Ishikawa (cell line): ENCODE measurements around the gene CABP4.

Experiments
- CEBPB ChIP-seq: IDR thresholded peaks from 2 replicates; pipeline ENCODE4 v1.6.1; 2012
- CREB1 ChIP-seq: IDR thresholded peaks from 2 replicates; pipeline ENCODE4 v1.6.1; 2012; ENCODE audit warnings: low read depth
- EGR1 ChIP-seq: IDR thresholded peaks from 2 replicates; pipeline ENCODE4 v1.6.1; 2012
- EP300 ChIP-seq: IDR thresholded peaks from 2 replicates; pipeline ENCODE4 v1.6.1; 2012; ENCODE audit warnings: borderline replicate concordance
- FOXM1 ChIP-seq: IDR thresholded peaks from 2 replicates; pipeline ENCODE4 v1.6.1; 2012; ENCODE audit warnings: low read depth, borderline replicate concordance
- NFIC ChIP-seq: IDR thresholded peaks from 2 replicates; pipeline ENCODE4 v1.6.1; 2012
- RAD21 ChIP-seq: IDR thresholded peaks from 2 replicates; pipeline ENCODE4 v1.6.1; 2012; ENCODE audit warnings: low read depth
- TAF1 ChIP-seq: IDR thresholded peaks from 2 replicates; pipeline ENCODE4 v1.6.1; 2012; ENCODE audit warnings: low read depth, mild to moderate bottlenecking
- TCF12 ChIP-seq: IDR thresholded peaks from 2 replicates; pipeline ENCODE4 v1.6.1; 2012; ENCODE audit warnings: low read depth
- TEAD4 ChIP-seq: IDR thresholded peaks from 2 replicates; pipeline ENCODE4 v1.6.1; 2012
- YY1 ChIP-seq: IDR thresholded peaks from 2 replicates; pipeline ENCODE4 v1.6.1; 2012; ENCODE audit warnings: low read depth
- ZBTB7A ChIP-seq: IDR thresholded peaks from 2 replicates; pipeline ENCODE4 v1.6.1; 2012; ENCODE audit warnings: low read depth
- TF ChIP-seq, protein P1 (sequence below): IDR thresholded peaks from 2 replicates; pipeline ENCODE4 v1.6.1; 2012; ENCODE audit warnings: low read depth, mild to moderate bottlenecking
- TF ChIP-seq, protein P2 (sequence below): IDR thresholded peaks from 2 replicates; pipeline ENCODE4 v1.6.1; 2012
- TF ChIP-seq, protein P3 (sequence below): IDR thresholded peaks from 2 replicates; pipeline ENCODE4 v1.6.1; 2012

Gene CABP4

GRCh38 chr11:67429038-67429668 is 26.0 kb upstream of the CABP4 start:
- TF ChIP-seq, protein P1, sequence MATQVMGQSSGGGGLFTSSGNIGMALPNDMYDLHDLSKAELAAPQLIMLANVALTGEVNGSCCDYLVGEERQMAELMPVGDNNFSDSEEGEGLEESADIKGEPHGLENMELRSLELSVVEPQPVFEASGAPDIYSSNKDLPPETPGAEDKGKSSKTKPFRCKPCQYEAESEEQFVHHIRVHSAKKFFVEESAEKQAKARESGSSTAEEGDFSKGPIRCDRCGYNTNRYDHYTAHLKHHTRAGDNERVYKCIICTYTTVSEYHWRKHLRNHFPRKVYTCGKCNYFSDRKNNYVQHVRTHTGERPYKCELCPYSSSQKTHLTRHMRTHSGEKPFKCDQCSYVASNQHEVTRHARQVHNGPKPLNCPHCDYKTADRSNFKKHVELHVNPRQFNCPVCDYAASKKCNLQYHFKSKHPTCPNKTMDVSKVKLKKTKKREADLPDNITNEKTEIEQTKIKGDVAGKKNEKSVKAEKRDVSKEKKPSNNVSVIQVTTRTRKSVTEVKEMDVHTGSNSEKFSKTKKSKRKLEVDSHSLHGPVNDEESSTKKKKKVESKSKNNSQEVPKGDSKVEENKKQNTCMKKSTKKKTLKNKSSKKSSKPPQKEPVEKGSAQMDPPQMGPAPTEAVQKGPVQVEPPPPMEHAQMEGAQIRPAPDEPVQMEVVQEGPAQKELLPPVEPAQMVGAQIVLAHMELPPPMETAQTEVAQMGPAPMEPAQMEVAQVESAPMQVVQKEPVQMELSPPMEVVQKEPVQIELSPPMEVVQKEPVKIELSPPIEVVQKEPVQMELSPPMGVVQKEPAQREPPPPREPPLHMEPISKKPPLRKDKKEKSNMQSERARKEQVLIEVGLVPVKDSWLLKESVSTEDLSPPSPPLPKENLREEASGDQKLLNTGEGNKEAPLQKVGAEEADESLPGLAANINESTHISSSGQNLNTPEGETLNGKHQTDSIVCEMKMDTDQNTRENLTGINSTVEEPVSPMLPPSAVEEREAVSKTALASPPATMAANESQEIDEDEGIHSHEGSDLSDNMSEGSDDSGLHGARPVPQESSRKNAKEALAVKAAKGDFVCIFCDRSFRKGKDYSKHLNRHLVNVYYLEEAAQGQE, result no peak
- TF ChIP-seq NFIC (no peak), FOXM1 (no peak), CEBPB (no peak), TEAD4 (no peak), EP300 (no peak), TAF1 (no peak), CREB1 (no peak), ZBTB7A (no peak), TCF12 (no peak), EGR1 (no peak), RAD21 (no peak), YY1 (no peak)
- TF ChIP-seq, protein P2, sequence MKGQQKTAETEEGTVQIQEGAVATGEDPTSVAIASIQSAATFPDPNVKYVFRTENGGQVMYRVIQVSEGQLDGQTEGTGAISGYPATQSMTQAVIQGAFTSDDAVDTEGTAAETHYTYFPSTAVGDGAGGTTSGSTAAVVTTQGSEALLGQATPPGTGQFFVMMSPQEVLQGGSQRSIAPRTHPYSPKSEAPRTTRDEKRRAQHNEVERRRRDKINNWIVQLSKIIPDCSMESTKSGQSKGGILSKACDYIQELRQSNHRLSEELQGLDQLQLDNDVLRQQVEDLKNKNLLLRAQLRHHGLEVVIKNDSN, result no peak
- TF ChIP-seq, protein P3, sequence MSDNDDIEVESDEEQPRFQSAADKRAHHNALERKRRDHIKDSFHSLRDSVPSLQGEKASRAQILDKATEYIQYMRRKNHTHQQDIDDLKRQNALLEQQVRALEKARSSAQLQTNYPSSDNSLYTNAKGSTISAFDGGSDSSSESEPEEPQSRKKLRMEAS, result no peak

DNA sequence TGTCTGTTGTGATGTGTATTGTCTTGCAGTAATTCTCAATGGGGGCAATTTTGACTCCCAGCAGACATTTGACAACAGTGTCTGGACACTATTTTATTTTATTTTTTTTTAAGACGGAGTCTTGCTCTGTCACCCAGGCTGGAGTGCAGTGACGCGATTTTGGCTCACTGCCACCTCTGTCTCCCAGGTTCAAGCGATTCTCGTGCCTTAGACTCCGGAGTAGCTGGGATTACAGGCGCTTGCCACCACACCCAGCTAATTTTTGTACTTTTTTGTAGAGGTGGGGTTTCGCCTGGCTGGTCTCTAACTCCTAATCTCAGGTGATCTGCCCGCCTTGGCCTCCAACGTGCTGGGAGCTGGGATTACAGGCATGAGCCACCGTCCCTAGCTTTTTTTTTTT is 25.4 kb upstream of the CABP4 start:
- TF ChIP-seq EGR1 (no peak), TEAD4 (no peak), CEBPB (no peak), TCF12 (no peak), EP300 (no peak), ZBTB7A (no peak), CREB1 (no peak), YY1 (no peak), FOXM1 (no peak), TAF1 (no peak), RAD21 (no peak)
- TF ChIP-seq, protein P2, result no peak
- TF ChIP-seq, protein P1, result no peak
- TF ChIP-seq, protein P3, result no peak

DNA sequence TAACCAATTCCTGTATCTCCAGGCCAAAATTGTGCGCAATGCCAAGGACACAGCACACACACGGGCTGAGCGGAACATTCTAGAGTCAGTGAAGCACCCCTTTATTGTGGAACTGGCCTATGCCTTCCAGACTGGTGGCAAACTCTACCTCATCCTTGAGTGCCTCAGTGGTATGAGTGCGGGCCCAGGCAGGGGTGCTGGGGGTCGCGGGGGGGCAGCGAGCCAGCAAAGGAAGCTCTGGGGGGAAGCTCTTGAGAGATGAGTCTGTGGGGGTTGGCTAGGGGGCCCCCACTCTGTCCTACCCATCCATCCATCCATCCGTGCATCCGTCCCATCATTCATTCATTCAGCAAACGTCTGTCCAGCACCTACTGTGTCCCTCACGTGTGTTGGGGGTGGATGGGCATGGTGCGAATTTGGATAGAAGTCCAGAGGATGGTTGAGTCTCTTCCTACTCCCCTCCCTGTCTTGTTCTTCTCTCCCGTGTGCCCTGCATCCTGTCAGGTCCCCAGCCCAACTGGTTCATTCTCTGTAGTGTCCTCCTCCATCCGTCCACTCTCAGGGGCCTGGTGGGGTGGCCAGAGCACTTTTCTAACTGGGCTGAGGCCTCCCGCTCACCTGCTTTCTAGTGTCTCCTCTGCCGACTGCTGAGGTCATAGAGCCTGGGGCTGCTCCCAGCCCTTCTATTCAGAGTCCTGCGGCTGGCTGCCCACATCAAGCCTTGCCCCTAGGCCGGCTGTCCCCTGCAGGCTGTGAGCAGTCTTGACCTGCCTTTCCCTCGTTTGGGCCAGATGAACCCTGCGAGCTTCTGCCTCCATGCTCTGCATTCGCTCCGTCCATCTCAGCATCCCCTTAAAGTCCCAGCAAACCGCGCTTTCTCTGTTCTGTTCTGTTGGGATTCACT is 23.6 kb upstream of the CABP4 start:
- TF ChIP-seq, protein P1, result no peak
- TF ChIP-seq CREB1 (no peak), TAF1 (no peak), EP300 (no peak), TCF12 (no peak), CEBPB (no peak), NFIC (no peak), RAD21 (no peak), EGR1 (no peak), TEAD4 (no peak), YY1 (no peak), ZBTB7A (no peak), FOXM1 (no peak)
- TF ChIP-seq, protein P2, result no peak
- TF ChIP-seq, protein P3, result no peak
